Activated CD8-positive, alpha-beta T cell treated with anti-CD3 and anti-CD28 coated beads, Interleukin-2, amount 10 ng/mL, durations not matched to agents 7 days and 5 days (primary cell): ENCODE measurements around the gene RRP8. TPM values are rescaled to one million over a fixed set of nuclear protein-coding genes. Genes with fewer than 3 reads are reported as not detected.

Source experiments
- ATAC-seq: fragments of 150-1000 bp; cut with Tn5 transposase; one replicate; pipeline ENCODE4 v1.10.0; 2021; ENCODE audit warnings: moderate library complexity
- CTCF ChIA-PET: fragments of 350-600 bp; sonication (Branson Sonifier 250); formaldehyde crosslinking; loops from one replicate; lab custom pipeline; 2021; ENCODE audit warnings: antibody characterized with exemption; lab: Charles Lee
- POLR2A ChIA-PET: fragments of 350-600 bp; sonication (Branson Sonifier 250); formaldehyde crosslinking; loops from one replicate; lab custom pipeline; 2021; ENCODE audit warnings: antibody characterized with exemption; lab: Charles Lee
- DNase-seq: peaks from one replicate; pipeline ENCODE4 v3.0.0-alpha.2; 2020
- H3K27ac Mint-ChIP-seq: one replicate; pipeline ENCODE4 v1.8.0; 2021; ENCODE audit warnings: mild to moderate bottlenecking, mixed read lengths
- H3K27me3 Mint-ChIP-seq: one replicate; pipeline ENCODE4 v1.8.0; 2021; ENCODE audit warnings: low read depth, mixed read lengths
- H3K36me3 Mint-ChIP-seq: one replicate; pipeline ENCODE4 v1.8.0; 2021; ENCODE audit warnings: low read depth, mixed read lengths
- H3K4me1 Mint-ChIP-seq: one replicate; pipeline ENCODE4 v1.8.0; 2021; ENCODE audit warnings: low read depth, mixed read lengths
- H3K4me3 Mint-ChIP-seq: one replicate; pipeline ENCODE4 v1.8.0; 2021; ENCODE audit warnings: mild to moderate bottlenecking, mixed read lengths
- H3K9me3 Mint-ChIP-seq: one replicate; pipeline ENCODE4 v1.8.0; 2022; ENCODE audit warnings: mixed read lengths; ENCODE audit not compliant: insufficient read depth
- total RNA-seq, 2 experiments: library from RNA; stranded (reverse); gene quantifications; one replicate each; pipeline ENCODE4 v1.2.3, GENCODE V29; 2021

RRP8 gene
- total RNA-seq, 2 experiments from 2014 or later: 28.6 to 29.8 TPM

DNA sequence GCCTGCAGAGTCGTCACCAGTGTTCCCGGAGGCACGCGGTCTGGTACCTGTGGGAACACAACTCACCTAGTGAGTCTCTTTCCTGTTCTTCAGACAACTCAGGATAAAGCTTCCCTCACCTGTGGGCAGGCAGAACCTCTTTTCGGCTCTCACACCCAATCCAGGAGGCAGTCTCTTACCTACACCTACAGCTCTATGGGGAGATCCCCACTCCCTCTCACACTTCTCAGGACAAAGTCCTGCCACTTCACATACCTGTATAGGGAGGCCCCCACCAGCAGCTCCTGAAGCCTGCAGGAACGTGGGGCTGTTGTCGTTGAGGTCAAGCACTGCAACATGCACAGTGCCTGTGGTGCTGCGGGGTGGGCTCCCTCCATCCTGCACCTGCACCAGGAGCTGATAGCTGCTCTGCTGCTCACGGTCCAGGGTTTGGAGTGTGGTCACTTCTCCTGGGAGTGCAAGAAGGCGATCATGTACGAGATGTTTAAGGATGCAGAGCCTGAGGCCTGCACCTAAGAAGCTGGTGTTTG lies 28.0 kb upstream of the RRP8 start:
- no peak overlapping the region for H3K4me3 Mint-ChIP-seq
- H3K36me3 Mint-ChIP-seq: no peaks in the 10 kb centered on the region
- ATAC-seq (no peak), DNase-seq (no peak)
- H3K4me1 Mint-ChIP-seq: peaks cover 29% of the 10 kb centered on the region
- H3K27me3 Mint-ChIP-seq: no peaks in the 10 kb centered on the region
- ChIA-PET POLR2A (interaction anchor here (0.8 kb wide), 1 partner anchor 52 kb away, joined by 3 read pairs; the partner anchor contains the start of gene MRPL17), CTCF (interaction anchor here (0.6 to 1.1 kb wide), 4 partner anchors 12 to 252 kb away, joined by 3 to 5 read pairs (median 4); partner anchors contain the start of genes ILK, MRPL17 and TPP1)
- no peak overlapping the region for H3K27ac Mint-ChIP-seq
- H3K9me3 Mint-ChIP-seq: no peaks in the 10 kb centered on the region

DNA sequence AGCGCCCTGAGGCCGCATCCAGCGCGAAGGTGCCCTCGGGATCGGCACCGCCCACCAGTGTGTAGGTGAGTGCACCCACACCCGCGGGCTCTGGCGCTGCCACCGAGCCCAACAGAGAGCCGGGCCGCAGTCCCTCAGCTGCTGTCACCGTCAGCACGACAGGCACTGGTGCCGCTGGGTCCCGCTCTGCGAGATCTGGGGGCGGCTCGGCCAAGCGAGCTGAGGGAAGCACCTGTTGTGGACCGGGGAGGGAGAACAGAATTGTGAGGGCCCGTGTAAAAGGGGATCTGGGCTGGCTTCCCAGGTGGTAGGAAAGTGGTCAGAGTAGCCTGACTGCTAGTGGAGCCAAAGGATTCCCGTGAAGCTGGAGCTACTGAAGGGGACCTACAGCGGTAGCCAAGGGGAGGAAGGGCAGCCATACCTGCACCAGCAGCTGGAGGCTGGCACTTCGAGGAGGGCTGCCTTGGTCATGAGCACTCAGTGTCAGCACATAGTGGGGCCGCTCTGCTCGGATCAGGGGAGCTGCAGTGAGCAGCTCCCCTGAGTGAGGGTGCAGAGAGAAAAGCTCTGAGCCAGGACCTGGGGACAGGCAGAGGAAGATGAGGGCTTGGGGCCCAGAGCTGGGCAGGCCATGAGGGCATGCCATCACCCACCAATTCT lies 27.3 kb upstream of the RRP8 start:
- Mint-ChIP-seq H3K27ac (no peak overlapping the region), H3K4me1 (peaks cover 30% of the 10 kb centered on the region), H3K36me3 (no peaks in the 10 kb centered on the region), H3K27me3 (no peaks in the 10 kb centered on the region), H3K9me3 (no peaks in the 10 kb centered on the region), H3K4me3 (no peak overlapping the region)
- CTCF ChIA-PET: interaction anchor here (0.6 to 1.1 kb wide), 4 partner anchors 11 to 252 kb away, joined by 3 to 5 read pairs (median 4); partner anchors contain the start of genes ILK, MRPL17 and TPP1
- POLR2A ChIA-PET: no interaction called here
- no peak for ATAC-seq
- DNase-seq: no peak

DNA sequence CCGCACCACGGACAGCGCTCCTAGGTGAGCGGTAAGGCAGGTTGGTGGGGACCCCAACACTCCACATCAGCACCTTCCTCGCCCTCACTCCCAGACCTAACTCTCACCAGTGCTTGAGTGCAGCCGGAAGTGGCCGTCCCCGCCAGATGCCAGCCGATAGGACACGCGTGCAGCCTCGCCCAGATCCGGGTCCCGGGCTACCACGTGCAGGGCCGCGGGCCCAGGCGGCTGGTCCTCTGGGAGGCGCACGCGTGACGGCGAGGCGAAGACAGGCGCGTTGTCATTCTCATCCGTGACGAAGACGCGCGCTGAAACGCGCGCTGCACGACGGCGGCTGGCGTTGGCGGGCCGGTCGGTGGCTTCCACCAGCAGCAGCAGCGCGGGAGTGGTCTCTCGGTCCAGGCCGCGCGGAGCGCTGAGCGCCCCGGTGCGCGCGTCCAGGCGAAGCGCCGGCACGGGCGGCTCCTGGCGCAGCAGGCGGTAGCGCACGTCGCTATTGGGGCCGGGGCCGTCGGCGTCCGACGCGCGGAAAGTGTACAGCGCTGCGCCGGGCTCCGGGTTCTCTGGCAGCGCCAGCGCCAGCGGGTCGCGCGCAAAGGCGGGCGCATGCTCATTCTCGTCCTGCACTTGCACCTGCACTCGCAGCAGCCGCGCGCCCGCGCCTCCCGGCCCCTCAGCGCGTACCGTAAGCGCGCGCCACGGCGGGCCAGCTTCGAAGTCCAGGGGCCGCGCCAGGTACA lies 26.6 kb upstream of the RRP8 start:
- no peaks in the 10 kb centered on the region for H3K27me3 Mint-ChIP-seq
- H3K4me3 Mint-ChIP-seq: no peak overlapping the region
- ChIA-PET CTCF (interaction anchor here (1.1 kb wide), 1 partner anchor 11 kb away, joined by 4 read pairs; the partner anchor contains the start of gene TPP1), POLR2A (interaction anchor here (1.3 kb wide), 1 partner anchor 12 kb away, joined by 3 read pairs; no protein-coding TSS in a partner anchor)
- H3K9me3 Mint-ChIP-seq: no peaks in the 10 kb centered on the region
- H3K36me3 Mint-ChIP-seq: no peaks in the 10 kb centered on the region
- no peak overlapping the region for H3K27ac Mint-ChIP-seq
- H3K4me1 Mint-ChIP-seq: peaks cover 30% of the 10 kb centered on the region
- ATAC-seq (no peak), DNase-seq (no peak)

DNA sequence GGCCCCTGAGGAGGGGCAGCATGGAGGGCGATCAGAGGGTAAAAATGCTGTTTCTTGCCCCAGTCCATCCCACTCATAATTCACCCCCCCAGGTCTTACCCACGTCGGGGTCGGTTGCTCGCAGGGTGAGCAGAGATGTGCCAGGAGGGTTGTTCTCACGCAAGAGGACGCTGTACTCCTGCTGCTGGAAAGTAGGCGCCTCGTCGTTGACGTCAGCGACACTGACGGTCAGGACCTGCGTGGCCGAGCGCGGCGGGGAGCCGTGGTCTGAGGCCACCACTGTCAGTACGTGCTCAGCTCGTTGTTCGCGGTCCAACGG lies 26.1 kb upstream of the RRP8 start:
- Mint-ChIP-seq H3K27me3 (no peaks in the 10 kb centered on the region), H3K27ac (no peak overlapping the region), H3K9me3 (no peaks in the 10 kb centered on the region), H3K4me3 (no peak overlapping the region), H3K36me3 (no peaks in the 10 kb centered on the region), H3K4me1 (peaks cover 30% of the 10 kb centered on the region)
- ChIA-PET CTCF (interaction anchor here (1.1 to 3.4 kb wide), 2 partner anchors 26 to 38 kb away, joined by 4 to 14 read pairs; partner anchors contain the start of gene ILK), POLR2A (interaction anchor here (1.1 to 1.3 kb wide), 2 partner anchors 11 to 17 kb away, joined by 3 read pairs; no protein-coding TSS in a partner anchor)
- ATAC-seq: no peak
- no peak for DNase-seq

DNA sequence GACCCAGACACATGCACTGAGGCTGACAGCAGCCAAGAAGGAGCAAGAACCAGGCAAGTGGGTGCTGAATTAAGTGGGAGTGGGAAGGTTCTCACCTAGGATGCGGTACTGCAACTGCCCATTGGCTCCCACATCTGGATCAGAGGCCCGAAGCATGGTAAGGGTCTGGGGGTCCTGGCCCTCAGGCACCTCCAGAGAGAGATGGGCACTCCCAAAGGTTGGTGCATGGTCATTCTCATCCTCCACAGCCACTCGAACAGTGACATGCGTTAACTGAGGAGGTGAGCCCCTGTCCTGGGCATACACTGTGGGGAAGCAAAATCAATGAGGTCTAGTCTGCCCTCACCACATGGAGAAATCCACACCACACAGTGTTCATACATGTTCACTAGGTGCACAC lies 25.1 kb upstream of the RRP8 start:
- peaks cover 30% of the 10 kb centered on the region for H3K4me1 Mint-ChIP-seq
- no peak overlapping the region for H3K27ac Mint-ChIP-seq
- ChIA-PET CTCF (interaction anchor here (1.1 to 3.4 kb wide), 5 partner anchors 10 to 249 kb away, joined by 3 to 14 read pairs (median 12); partner anchors contain the start of genes ILK, MRPL17 and TPP1), POLR2A (interaction anchor here (0.7 to 2.3 kb wide), 4 partner anchors 9 to 18 kb away, joined by 3 to 16 read pairs (median 8); partner anchors contain the start of genes TAF10 and TPP1)
- no peak overlapping the region for H3K4me3 Mint-ChIP-seq
- H3K9me3 Mint-ChIP-seq: no peaks in the 10 kb centered on the region
- ATAC-seq: no peak
- DNase-seq: no peak
- H3K27me3 Mint-ChIP-seq: no peaks in the 10 kb centered on the region
- no peaks in the 10 kb centered on the region for H3K36me3 Mint-ChIP-seq

DNA sequence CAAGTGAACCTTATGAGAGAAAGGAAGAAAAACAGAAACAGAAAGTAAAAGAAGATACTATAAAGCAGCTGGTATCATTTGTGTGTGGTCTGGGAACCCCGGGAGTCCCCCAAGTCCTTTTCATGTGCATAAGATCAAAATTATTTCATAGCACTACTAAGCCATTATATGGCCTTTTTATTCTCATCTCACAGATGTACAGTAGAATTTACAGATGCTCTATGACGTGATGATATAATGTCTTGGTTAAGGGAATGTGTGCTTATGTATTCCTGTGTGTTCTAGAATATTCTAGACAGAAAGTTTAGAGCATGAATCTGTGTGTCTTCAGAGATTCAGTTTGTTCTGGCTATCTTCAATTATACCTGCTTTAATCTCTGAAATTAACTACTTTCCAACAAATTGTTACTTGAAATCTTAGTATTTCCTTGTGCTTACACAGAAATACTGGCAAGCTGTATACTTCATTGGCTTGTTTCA lies 24.4 kb upstream of the RRP8 start:
- H3K27ac Mint-ChIP-seq: peak overlapping the region; percentile 75
- ATAC-seq (peak; percentile 69), DNase-seq (peak; percentile 47)
- H3K36me3 Mint-ChIP-seq: no peaks in the 10 kb centered on the region
- peaks cover 30% of the 10 kb centered on the region for H3K4me1 Mint-ChIP-seq
- CTCF ChIA-PET: interaction anchor here (0.7 to 3.4 kb wide), 11 partner anchors 8 to 249 kb away, joined by 3 to 14 read pairs (median 3); partner anchors contain the start of genes MRPL17, TAF10 and TPP1
- H3K27me3 Mint-ChIP-seq: no peaks in the 10 kb centered on the region
- no peaks in the 10 kb centered on the region for H3K9me3 Mint-ChIP-seq
- H3K4me3 Mint-ChIP-seq: peak overlapping the region; percentile 20
- POLR2A ChIA-PET: interaction anchor here (0.8 to 2.3 kb wide), 3 partner anchors 10 to 25 kb away, joined by 3 to 16 read pairs (median 14); partner anchors contain the start of genes TAF10 and TPP1

DNA sequence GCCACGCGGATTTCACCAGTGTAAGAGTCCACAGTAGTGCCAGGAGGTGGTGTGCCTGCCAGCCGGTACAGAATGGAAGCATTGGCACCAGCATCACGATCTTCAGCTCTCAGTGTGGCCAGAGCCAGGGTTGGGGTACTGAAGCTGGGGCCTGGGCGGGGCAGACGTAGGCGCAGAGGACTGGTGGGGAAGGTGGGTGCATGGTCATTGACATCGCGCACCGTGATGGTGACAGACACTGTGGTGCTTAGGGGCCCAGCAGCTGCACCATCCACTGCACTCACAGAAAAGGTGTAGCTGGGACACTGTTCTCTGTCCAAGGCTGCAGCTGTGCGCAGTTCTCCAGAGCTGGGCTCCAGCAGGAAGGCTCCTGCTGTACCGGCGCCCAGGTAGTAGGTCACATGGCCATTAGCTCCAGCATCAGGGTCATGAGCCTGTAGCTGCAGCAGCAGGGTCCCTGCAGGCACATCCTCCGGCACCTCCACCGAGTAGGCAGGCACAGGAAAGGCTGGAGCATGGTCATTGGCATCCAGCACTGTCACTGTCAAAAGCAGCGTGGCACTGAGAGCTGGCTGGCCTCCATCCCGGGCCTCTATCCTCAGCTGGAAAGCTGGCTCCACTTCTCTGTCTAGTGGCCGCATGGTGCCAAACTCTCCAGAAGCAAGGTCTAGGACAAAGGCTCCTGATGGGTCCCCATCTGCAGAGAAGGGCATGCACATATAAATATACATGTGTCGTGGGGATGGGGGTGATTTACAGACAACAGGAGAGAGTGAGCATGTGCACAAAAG lies 23.8 kb upstream of the RRP8 start:
- Mint-ChIP-seq H3K4me1 (peaks cover 29% of the 10 kb centered on the region), H3K27me3 (no peaks in the 10 kb centered on the region), H3K4me3 (peak overlapping the region; percentile 20), H3K9me3 (no peaks in the 10 kb centered on the region), H3K36me3 (no peaks in the 10 kb centered on the region), H3K27ac (peak overlapping the region; percentile 75)
- DNase-seq: no peak
- CTCF ChIA-PET: interaction anchor here (0.7 to 3.4 kb wide), 11 partner anchors 8 to 248 kb away, joined by 3 to 14 read pairs (median 3); partner anchors contain the start of genes MRPL17, TAF10 and TPP1
- ATAC-seq: peak; percentile 21
- POLR2A ChIA-PET: interaction anchor here (0.6 to 2.3 kb wide), 4 partner anchors 9 to 59 kb away, joined by 3 to 16 read pairs (median 8); partner anchors contain the start of genes TAF10 and TPP1

DNA sequence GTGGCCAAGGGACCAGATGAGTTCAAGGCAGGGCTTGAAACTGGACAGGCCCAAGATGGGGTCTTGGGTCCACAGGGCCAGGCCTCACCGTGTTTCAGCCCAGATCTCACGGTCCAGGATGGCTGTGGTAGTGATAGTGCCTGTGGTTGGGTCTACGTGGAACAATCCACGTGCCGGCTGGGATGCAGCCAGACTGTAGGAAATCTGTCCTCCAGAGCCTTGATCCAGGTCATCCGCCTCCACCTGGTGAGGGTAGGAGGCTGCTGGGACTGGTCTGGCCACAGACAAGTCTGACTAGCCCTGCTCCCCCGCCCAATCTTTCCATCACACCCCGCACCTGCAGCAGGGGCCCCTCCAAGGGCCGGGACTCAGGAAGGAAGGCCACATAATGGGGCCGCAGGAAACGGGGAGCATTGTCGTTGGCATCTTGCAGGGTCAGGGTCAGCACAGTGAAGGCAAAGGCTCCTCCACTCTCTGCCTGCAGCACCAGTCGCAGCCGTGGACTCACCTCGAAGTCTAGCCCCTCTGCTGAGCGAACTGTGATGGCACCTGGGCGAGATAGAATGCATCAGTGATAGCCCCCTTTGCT lies 22.5 kb upstream of the RRP8 start:
- Mint-ChIP-seq H3K4me1 (peaks cover 20% of the 10 kb centered on the region), H3K4me3 (no peak overlapping the region), H3K27ac (no peak overlapping the region), H3K36me3 (no peaks in the 10 kb centered on the region), H3K27me3 (no peaks in the 10 kb centered on the region), H3K9me3 (no peaks in the 10 kb centered on the region)
- ChIA-PET CTCF (no interaction called here), POLR2A (no interaction called here)
- ATAC-seq: no peak
- no peak for DNase-seq

DNA sequence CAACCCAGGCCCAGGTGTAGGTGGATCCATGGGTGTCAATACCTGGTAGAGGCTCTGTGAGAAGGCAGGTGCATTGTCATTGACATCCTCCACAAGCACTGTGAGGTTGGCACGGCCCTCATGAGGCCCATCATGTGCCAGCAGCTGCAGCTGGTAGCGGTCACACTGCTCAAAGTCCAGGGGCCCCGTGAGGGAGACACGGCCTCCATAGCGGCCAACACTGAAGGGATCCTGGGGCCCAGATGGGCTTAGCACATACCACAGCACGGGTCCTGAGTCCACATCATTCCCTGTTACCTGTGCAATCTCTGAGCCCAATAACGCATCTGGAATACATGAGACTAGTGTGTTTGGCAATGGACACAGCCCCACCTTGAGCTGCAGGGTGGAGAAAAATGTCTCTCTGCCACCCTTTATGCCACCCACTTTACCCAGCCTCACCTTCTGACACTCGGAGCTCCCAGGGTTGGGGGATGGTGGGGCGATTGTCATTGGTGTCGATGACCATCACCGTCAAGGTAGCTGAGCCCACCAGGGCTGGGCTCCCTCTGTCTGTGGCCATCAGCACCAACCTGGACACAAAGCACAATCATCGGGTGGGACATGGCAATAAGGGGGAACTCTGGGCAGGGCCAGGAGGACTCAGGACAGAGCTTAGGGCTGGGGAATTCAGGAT lies 21.9 kb upstream of the RRP8 start:
- DNase-seq (no peak), ATAC-seq (no peak)
- Mint-ChIP-seq H3K4me3 (no peak overlapping the region), H3K9me3 (no peaks in the 10 kb centered on the region), H3K27ac (no peak overlapping the region), H3K4me1 (peaks cover 20% of the 10 kb centered on the region), H3K36me3 (no peaks in the 10 kb centered on the region), H3K27me3 (no peaks in the 10 kb centered on the region)
- POLR2A ChIA-PET: no interaction called here
- CTCF ChIA-PET: interaction anchor here (0.8 kb wide), 1 partner anchor 58 kb away, joined by 4 read pairs; the partner anchor contains the start of gene MRPL17
